ENCODE results near the gene ATP2A3.

The ATP2A3 gene

DNA sequence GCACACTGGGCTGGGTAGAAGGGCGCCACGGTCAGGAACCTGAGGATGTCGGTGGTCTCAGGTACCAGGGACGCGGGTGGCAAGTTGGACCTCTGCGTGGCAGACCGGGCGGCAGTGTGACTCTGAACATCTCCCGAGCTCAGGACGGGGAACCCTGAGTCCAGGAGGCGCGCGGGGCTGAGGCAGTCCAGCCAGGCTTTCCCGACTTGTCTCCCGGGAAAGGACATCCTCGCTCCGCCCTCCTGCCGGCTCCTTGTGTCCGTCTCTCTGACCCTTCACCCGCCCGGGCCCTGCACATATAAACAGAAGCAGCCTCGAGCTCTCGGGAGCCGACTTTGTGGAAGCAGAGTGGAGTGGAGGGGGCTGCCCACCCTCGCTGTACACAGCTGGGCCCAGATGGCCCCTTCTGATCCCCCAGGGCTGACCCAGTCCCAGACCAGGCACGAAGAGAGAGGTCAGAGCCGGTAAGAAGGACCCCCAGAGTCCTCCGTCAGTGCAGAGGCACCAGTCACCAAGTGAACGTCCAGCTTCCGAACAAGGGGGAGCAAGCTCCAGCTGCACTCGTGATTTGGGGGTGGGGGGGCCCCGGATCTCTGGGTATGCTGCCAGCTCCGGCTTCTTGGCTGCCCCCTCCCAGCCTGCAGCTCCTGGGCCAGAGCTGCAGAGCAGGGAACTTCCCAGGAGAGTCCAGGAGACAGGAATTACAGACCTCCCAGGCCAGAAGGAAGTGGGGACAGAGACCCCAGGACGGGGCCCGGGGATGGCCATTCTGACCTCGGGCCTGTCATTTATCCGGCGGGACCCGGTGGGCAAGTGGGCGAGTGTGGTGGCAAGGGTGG lies 39.5 kb downstream of the ATP2A3 start:
- no peak for DNase-seq

DNA sequence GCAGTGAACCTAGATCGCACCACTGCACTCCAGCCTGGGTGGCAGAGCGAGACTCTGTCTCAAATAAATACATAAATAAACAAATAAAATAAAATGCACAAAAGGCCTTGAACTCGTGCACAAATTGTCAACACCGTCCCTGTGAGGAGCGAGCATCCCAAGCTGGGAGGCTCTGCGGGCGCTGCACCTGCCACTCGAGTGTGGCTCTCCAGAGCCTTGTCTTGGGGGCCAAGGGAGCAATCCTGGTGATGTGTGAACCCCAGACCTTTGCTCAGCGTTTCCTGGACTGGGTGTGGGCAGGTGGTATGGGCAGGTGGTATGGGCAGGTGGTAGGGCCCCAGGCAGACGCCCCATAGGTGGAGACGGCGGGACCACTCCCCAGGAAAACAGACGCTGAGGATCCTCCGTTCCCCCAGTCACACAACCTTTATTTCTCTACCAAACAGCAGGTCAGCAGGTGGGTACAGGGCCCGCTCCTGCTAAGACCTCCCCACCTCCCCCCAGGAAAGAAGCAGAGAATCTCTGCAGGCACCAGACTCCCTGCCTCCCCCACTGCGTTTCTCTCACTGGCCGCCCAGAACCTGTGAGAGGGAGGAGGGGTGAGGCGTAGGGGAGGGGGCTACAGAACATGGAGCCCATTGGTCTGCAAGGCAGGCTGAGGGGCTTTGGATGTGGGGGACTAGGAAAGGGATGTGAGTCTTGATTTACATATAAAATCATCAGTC lies 40.6 kb downstream of the ATP2A3 start:
- DNase-seq: no peak

DNA sequence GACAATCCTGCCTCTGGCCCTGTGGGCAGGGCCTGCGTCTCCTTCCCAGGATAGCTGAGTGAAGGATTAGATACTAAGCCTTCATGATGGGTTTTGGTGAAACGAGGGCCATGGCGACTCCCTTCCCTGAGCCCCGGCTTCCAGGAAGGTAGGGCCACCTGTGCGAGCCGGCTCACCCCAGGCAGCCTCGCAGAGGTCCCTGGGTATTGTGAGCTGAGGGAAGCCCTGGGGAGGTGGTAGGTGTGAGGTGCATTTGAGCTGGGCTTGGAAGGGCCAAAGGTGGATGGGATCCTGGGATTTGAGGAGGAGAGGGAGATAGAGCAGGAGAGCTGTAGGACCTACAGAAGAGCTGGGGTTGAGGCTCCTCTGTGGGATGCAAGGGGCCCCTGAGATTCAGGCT lies 41.5 kb downstream of the ATP2A3 start:
- DNase-seq: no peak

DNA sequence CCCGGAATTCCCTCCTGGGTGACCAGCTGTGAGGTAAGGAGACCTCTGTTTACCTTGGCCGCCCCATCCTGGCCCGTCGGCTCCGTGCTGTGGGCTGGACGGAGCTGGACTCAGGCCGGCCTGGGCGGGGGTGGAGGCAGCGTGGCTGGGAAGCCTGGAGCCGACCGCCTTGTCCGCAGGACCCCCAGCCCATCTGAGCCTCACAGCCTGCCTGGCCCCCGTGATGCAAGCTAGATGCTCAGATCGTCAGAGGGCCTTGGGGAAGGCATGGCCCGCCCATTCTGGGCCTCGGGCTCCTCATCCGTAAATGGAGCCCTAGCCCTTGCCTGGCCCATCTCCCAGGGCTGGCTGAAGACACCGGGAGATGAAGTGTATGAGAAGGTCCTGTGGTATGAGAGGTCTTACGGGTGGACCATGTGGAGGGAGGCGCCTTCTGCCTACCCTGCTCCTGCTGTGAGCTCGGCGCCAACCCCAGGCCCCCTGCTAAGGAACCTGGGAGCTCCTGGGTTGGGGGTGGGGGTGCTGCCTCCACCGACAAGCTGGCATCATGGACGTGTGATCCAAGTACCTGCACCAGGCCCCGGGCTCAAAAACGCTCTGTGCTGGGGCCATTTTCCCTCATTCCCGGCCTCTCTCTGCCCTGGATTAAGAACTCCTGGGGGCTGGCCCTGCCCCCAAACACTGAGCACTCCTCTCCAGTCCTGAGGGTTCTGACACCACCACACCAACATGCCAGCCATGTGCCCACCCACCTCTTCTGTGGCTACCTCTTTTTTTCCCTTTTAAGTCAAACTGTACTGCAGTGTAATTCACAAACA lies 42.5 kb downstream of the ATP2A3 start:
- no peak for DNase-seq

DNA sequence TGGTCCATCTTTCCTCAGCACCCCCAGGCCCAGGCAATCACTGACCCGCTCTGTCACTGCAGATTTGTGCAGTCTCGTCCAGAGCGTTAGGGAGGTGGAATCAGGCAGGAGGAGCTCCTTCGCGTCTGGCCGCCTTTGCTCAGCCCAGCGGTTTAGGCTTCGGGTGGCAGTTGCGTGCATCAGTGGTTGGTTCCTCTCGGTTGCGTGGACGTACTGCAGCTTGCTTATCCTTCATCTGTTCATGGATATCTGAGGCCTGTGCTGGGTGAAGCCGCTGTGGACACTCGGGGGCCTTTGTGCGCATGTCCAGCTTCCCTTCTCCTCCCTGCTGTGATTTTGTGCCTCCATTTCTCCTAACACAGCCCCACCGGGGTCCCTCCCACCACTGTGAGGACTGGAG lies 43.2 kb downstream of the ATP2A3 start:
- DNase-seq: no peak

DNA sequence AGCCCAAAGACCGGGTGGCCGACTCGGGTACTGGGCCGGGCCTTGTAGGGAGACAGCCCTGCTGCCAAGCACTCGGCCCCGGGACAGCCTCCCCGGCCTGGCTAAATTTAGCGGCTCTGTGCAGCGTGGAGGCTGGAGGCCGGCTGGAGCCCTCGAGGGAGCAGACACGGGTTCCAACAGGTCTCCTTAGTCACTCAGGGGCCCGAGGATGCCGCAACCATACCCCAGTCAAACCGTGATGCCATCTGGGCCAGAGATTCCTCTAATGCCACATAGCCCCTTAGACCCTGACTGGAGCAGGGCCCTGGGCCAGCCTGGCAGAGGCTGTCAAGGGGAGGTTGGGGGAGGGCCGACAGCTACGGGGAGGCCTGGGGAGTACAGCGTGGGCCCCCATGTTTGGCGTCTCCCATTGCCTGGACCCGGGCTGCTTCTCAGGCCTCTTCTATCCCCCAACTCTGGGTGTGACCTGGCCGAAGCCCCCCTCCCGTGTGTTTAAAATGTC lies 45.1 kb downstream of the ATP2A3 start:
- DNase-seq: no peak

DNA sequence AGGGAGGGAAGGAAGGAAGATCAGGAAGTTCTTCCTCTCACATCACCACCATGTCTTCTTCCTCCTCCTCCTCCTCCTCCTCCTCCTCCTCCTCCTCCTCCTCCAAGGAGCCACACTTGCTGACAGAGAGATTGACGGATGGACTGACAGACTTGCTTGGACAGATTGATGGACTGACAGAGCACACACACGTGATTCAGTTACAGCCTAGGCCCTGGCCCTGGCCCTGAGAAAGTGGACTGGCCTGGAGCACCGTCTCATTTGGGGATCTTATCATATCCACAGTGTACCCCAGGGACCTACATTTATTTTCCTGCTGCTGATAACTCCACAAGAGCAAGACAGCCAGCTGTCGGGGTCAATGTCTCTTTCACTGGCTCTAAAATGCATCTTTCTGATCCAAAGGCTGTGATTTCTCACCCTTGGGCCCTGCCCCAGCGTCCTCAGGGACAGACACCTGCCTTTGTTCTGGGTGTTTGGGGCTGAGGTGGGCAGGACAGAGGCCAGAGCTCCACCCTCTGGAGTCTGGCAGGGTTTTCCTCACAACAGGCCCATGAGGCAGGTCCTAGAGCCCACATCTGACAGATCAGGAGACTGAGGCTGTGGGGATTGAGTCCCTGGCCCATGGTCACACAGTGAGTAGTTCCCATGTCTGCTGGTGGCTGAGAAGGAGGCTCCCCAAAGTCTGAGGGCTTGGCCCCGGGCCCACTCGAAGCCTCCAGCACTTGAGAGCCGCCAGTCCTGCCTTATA lies 45.7 kb downstream of the ATP2A3 start:
- DNase-seq: no peak

DNA sequence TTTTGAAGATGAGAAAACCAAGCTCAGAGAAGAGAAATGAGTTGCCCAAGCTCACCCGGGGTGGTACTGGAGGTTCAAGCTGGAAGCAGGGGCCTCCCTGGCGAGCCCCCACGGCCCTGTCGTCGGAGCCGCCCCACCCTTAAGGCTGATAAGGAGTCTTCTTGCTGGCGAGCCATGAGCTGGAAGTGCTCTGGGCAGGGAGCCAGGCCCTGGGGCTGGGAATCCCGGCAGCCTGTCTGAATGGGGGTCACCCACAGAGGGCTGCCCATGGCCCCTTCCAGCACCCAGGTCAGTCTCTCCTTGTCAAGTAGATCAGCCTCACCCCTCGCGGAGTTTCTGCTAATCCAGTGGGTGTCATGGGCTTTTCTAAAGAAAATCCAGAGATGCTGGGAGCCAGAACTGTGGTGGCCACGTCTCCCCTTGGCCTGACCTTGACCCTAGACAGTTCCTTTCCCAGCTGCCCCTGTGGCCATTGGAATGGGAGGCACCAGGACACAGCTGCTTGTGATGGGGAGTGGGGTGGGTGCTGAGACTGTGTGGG lies 46.8 kb downstream of the ATP2A3 start:
- DNase-seq: no peak

DNA sequence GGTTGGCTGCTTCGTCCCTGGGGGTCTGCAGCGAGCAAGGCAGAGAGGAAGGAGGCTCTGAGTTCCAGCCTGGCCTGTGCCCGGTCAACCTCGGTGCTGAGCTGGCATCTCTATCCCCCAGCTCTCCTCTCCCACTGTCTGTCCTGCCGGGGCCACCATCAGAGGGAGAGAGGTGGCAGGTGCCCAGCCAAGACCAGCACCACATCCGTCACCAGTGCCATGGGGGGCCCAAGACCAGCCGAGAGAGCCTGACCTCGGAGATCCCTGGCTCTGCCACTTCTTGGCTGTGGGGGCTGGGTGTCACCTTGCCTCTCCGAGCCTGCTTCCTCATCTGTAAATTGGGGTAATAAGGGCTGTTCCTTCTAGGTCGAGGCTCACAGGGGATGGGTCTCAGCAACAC lies 47.4 kb downstream of the ATP2A3 start:
- no peak for DNase-seq

DNA sequence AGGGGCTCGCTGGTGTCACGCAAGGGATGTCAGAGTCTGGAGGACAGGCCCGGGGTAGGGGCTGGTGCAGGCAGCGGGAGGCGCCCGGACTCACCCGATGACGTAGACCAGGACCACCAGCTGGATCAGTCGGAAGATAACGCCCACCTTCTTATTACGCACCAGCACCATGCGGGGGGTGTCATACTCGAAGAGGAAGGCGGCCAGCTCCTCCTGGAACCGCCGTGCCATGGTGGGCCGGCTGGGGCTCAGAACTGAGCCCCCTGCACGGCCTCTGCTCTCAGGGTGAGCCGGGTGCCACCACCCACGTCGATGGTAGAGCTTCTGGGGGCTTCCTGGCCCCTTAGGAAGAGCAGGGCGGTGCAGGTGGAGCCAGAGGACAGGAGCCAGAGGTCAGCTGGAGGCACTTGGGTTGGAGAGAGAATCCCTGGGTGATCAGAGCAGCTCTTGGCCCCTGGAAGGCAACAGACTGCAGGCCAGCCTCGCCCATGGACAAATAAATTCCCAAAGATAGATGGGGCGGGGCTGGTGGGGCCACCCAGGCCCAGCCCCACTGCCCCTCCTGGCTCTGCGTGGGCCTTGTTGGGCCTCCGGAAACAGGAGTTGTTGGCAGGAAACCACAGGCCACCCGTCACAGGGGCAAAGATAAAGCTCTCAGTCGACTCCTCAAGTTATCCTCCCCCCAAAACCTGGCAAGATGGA lies 48.1 kb downstream of the ATP2A3 start, which contains the start of gene P2RX1:
P2RX1 (minus strand) TSS at position 471 of the 702 bp plus-strand sequence; CDS start at position 231, 240 bp downstream.
- no peak for DNase-seq

DNA sequence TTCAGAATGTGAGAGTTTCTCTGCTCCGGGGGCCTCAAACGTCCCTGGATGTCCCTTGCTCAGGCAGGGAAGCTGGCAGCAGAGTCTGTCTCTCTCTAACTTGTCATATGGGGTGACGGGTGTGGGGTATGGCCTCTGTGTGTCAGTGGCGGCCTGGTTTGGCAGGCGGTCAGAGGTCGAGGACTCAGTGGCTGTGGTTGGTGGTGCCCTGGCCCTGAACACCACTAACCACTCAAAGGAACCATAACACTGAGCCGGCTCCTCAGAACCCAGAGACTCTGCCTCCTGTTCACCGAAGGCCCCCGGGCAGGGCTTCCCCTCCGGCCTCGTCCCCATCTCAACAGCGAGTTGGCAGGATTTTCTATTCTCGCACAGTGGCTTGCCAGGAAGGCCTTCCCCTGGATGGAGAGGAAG lies 48.6 kb downstream of the ATP2A3 start:
- DNase-seq: no peak

DNA sequence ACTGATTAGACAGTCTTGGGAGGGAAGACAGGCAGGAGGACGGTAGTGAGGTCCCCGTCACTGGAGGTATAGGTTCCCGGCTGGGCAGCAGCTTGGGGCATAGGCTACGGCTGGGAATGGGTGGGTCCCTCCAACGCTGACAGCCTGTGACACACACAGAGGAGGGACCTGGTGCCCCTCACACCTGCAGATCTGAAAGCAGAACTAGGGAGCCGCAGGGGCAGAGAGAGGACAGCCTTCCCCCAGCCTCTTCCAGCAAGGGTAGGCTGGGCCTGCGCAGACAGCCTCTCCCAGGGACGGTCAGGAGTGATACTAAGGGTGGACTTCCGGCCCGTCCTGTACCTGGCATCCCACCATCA lies 49.9 kb downstream of the ATP2A3 start:
- DNase-seq: no peak

DNA sequence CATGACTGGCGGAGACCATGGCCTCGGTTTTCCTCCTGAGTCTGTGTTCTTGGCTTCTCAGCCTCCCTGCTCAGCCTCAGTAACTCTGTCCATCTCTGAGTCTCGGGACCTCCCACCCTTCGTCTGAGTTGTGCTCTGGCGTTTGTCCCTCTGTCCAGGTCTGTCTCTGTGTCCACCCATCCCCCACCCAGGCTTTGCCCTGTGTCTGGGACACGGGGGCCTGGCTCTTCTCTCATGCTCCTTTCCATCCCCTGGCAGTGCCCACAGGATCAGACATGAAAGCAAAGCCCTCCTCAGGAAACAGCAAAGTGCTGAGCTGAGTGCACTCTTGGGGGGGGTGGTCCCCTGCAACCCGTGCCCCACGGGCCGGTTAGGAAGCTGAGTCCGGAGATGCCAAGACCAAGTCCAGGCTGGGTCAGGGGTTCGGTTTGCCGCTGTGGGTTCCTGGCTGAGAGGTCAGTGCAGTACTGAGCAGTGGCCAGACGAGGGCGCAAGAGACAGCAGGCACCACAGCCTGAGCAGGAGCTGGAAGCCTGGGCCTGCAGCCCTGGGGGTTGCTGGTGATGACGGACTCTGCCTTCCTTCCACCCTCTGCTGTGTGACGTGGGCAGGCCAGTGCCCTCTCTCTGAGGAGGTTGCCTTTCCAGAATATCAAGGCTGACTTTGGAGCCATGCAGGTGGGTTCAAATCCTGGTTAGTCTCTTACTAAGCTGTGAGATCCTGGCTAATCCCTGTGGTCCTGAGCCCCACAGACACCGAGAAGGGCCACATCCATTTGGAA lies 50.5 kb downstream of the ATP2A3 start:
- DNase-seq: peak; percentile 61

DNA sequence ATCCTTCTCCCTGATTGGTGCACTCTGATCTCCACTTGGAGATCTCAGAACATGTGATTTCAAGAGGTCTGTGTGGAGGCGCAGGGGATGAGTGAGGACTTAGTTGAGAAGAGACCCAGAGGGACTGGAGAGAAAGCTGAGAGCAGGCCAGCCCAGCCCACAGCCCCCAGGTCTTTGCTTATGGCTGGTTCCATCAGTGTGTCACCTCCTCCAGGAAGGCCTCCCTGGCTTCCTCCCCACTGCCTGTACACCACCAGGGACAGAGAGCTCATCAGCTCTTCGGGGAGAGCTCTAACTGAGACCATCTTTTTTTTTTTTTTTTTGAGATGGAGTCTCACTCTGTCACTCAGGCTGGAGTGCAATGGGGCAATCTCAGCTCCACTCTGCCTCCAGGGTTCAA lies 51.4 kb downstream of the ATP2A3 start:
- no peak for DNase-seq

DNA sequence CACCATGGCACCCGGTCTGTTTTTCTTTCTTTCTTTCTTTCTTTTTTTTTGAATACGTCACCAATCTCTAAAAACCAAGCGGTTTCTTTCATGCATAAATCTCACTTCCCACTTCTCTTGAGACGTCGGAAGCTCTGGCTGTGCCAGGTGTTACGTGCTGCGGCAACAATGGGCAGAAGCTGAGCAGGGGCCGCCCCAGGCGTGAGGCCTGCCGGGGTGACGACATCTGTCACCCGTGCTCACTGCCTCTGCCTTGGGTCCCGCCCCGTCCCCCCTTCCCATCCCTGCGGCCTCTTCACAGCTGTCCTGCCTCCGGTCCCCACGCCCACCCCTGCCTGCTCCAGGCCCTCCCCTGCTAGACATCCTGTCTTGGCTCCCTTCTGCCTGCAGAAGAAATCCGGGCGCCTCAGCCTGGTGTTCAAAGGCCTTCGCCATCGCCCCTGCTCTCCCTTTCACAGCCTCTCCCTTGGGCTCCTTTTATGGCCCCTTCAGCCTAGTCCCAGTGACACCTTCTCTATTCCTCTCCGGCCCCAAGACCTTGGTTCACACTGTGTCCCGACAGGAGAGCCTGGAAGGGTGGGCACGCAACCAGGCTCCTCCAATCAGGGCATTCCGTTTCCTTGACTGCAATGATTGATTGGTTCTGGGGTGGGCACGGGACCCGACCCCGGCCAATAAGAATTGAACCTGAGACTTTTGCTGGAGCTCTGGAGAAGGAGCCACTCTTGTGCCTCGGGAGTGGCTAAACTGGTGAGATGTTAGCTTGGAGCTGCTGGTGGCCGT lies 52.8 kb downstream of the ATP2A3 start:
- DNase-seq: no peak

DNA sequence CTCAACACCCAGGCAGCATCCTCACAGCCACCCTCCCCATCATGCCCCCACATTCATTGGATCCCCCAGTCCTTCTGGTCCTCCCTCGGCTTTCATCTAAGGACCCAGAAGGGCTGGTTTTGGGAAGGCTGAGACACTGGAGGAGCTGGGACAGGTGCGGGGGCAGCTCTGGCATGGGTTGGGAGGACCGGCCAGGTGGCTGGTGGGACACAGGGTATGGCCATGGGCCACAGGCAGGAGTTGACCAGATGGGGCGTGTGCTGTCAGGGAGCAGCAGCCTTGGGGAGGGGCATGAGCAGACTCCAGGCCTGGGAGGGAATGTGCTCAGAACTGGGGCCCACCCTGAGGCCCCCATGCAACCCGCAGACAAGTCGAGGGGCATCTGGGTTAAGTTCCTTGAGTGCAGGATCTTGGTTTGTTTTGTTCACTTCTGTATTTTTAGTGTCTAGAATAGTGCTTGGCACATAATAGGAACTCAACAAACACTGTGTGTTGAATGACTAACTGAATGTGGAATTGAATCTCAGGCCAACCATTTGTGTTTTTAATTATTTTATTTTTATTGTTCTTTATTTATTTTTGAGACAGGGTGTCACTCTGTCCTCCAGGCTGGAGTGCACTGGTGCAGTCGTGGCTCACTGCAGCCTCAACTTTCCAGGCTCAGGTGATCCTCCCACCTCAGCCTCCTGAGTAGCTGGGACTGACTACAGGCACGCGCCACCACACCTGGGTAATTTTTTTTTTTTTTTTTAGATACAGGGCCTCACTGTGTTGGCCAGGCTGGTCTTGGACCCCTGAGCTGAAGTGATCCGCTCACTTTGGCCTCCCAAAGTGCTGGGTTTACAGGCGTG lies 53.6 kb downstream of the ATP2A3 start:
- DNase-seq: no peak

DNA sequence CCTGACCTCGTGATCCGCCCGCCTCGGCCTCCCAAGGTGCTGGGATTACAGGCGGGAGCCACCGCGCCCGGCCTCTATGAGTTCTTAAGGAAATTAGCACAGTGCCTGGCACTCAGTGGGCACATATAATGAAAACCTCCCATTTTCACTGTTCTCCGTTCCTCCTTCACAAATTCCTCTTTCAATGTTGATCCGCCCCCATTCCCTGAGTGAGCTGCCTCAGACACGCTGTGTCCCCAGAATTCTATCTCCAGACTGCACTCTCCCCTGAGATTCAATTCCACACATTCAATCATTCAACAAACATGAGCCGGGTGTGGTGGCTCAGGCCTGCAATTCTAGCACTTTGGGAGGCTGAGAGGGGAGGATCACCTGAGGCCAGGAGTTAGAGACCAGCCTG lies 55.0 kb downstream of the ATP2A3 start:
- DNase-seq: no peak

DNA sequence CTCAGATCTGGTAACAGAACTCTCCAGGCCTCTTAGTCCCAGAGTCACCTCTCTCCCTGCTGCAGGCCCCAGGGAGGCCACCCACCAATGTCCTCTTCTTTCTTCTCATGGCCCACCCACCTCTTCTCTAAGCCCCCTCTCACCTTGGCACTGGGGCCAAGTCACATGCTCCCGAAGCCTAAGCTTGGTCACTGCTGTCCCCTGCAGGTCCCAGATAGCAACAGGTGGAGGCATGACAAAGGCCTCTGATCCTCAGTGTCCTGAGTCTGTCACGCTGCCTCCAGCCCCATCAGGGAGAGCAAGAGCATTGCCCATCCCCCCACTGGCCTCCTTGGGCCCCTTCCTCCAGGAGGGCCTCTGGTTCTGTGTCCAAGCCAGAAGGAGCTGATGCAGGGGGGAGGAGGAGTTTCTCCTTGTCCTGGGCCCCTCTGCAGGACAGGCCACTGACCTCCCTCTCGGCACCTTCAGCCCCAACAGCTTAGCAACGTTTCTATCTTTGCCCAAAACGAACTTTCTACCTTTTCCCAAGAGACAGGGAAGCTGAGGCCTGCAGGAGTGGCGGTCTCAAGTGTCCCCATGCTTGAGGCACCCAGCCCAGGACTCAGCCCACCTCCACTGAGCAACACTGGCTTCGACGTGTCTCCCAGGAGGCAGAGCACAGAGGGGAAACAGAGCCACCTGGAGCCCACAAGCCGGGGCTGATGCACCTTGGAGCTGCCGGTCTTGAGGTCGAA lies 56.6 kb downstream of the ATP2A3 start:
- no peak for DNase-seq

Measured in NCI-H1436 (cell line).